Mesendoderm (in vitro differentiated cells): ENCODE measurements around the gene RHOU.

Experiments
- DNase-seq: peaks from one replicate; pipeline ENCODE4 v3.0.0; 2013
- H2AK5ac ChIP-seq: 2 replicates; pipeline ENCODE4 v1.6.1; 2013; ENCODE audit warnings: low read length, inconsistent platforms
- H2BK120ac ChIP-seq: 2 replicates; pipeline ENCODE4 v1.6.1; 2013; ENCODE audit warnings: low read depth, mild to moderate bottlenecking, low read length, moderate library complexity, mixed read lengths
- H2BK15ac ChIP-seq: replicated peaks from 2 replicates; pipeline ENCODE4 v1.6.1; 2013; ENCODE audit warnings: low read depth, mild to moderate bottlenecking, moderate library complexity
- H2BK5ac ChIP-seq: 2 replicates; pipeline ENCODE4 v1.6.1; 2013; ENCODE audit warnings: low read length, inconsistent platforms
- H3K18ac ChIP-seq: 2 replicates; pipeline ENCODE4 v1.6.1; 2013; ENCODE audit warnings: mild to moderate bottlenecking, low read length, mixed read lengths
- H3K23ac ChIP-seq: one replicate; pipeline ENCODE4 v1.6.1; 2013; ENCODE audit warnings: low read length
- H3K27ac ChIP-seq: 2 replicates; pipeline ENCODE4 v1.5.1; 2013; ENCODE audit warnings: low read depth, mild to moderate bottlenecking, inconsistent platforms, low read length, moderate library complexity
- H3K27me3 ChIP-seq: 2 replicates; pipeline ENCODE4 v1.6.1; 2013; ENCODE audit warnings: low read length, control low read depth, mild to moderate bottlenecking, inconsistent platforms; ENCODE audit not compliant: insufficient read depth, poor library complexity
- H3K36me3 ChIP-seq: 2 replicates; pipeline ENCODE4 v1.6.1; 2013; ENCODE audit warnings: low read length, inconsistent platforms; ENCODE audit not compliant: control insufficient read depth, insufficient read depth
- H3K4ac ChIP-seq: one replicate; pipeline ENCODE4 v1.6.1; 2013; ENCODE audit warnings: low read depth, mild to moderate bottlenecking, low read length, moderate library complexity
- H3K4me1 ChIP-seq: 2 replicates; pipeline ENCODE4 v1.6.1; 2013; ENCODE audit warnings: low read depth, low read length, inconsistent platforms; ENCODE audit not compliant: control insufficient read depth
- H3K4me2 ChIP-seq: 2 replicates; pipeline ENCODE4 v1.6.1; 2013; ENCODE audit warnings: low read length
- H3K4me3 ChIP-seq: 2 replicates; pipeline ENCODE4 v1.5.1; 2013; ENCODE audit warnings: mild to moderate bottlenecking, low read length
- H3K56ac ChIP-seq: one replicate; pipeline ENCODE4 v1.6.1; 2013; ENCODE audit warnings: low read length
- H3K79me1 ChIP-seq: 2 replicates; pipeline ENCODE4 v1.6.1; 2013; ENCODE audit warnings: low read length, inconsistent platforms
- H3K79me2 ChIP-seq: 2 replicates; pipeline ENCODE4 v1.6.1; 2013; ENCODE audit warnings: mild to moderate bottlenecking, low read length; ENCODE audit not compliant: control insufficient read depth, insufficient read depth
- H3K9ac ChIP-seq: 2 replicates; pipeline ENCODE4 v1.6.1; 2013; ENCODE audit warnings: low read length, inconsistent platforms
- H4K5ac ChIP-seq: one replicate; pipeline ENCODE4 v1.6.1; 2013; ENCODE audit warnings: low read length
- H4K8ac ChIP-seq: one replicate; pipeline ENCODE4 v1.6.1; 2013; ENCODE audit warnings: low read depth, mild to moderate bottlenecking, control low read depth, low read length, moderate library complexity
- WGBS: extraction: QIAGEN DNeasy Blood & Tissue Kit; methylation state at CpG from one replicate; pipeline ENCODE4 v1.1.7; 2013; ENCODE audit warnings: low lambda C conversion rate, missing lambda C conversion rate; ENCODE audit not compliant: insufficient coverage; ENCODE audit errors: extremely low coverage; 5-methylcytosine and 5-hydroxymethylcytosine counted together

Gene RHOU

GRCh38 chr1:228783418-228784040 lies 48.2 kb downstream of the RHOU start:
- Histone ChIP-seq H3K23ac (no peak overlapping the region), H3K4me3 (no peak overlapping the region), H3K36me3 (no peaks in the 10 kb centered on the region), H3K9ac (no peak overlapping the region), H3K27ac (no peak overlapping the region), H3K27me3 (no peaks in the 10 kb centered on the region), H2BK15ac (no peak overlapping the region), H3K4ac (no peak overlapping the region), H3K79me1 (no peaks in the 10 kb centered on the region), H3K4me1 (no peaks in the 10 kb centered on the region), H3K56ac (no peak overlapping the region), H2BK120ac (no peak overlapping the region), H4K5ac (no peak overlapping the region), H2BK5ac (no peak overlapping the region), H3K4me2 (no peak overlapping the region), H2AK5ac (no peak overlapping the region), H4K8ac (no peak overlapping the region), H3K79me2 (no peaks in the 10 kb centered on the region), H3K18ac (no peak overlapping the region)
- peak; percentile 60 for DNase-seq
- WGBS = no CpG with 5 or more reads among the region's 11 CpGs

GRCh38 chr1:228784181-228784580 lies 48.9 kb downstream of the RHOU start:
- no peaks in the 10 kb centered on the region for H3K27me3 ChIP-seq
- no peak overlapping the region for H3K18ac ChIP-seq
- no peak overlapping the region for H3K4me2 ChIP-seq
- no peaks in the 10 kb centered on the region for H3K79me1 ChIP-seq
- no peak overlapping the region for H2BK15ac ChIP-seq
- no peaks in the 10 kb centered on the region for H3K4me1 ChIP-seq
- H3K4me3 ChIP-seq = no peak overlapping the region
- H3K4ac ChIP-seq = no peak overlapping the region
- no peak overlapping the region for H4K8ac ChIP-seq
- H3K79me2 ChIP-seq = no peaks in the 10 kb centered on the region
- DNase-seq = no peak
- no peak overlapping the region for H3K23ac ChIP-seq
- WGBS = no CpG with 5 or more reads among the region's 3 CpGs
- no peak overlapping the region for H3K9ac ChIP-seq
- no peaks in the 10 kb centered on the region for H3K36me3 ChIP-seq
- H4K5ac ChIP-seq = no peak overlapping the region
- H3K56ac ChIP-seq = no peak overlapping the region
- no peak overlapping the region for H2AK5ac ChIP-seq
- H3K27ac ChIP-seq = no peak overlapping the region
- no peak overlapping the region for H2BK5ac ChIP-seq
- H2BK120ac ChIP-seq = no peak overlapping the region

GRCh38 chr1:228785366-228786330 lies 50.4 kb downstream of the RHOU start:
- no peak overlapping the region for H2BK15ac ChIP-seq

GRCh38 chr1:228786361-228787129 lies 51.3 kb downstream of the RHOU start:
- WGBS = no CpG with 5 or more reads among the region's 4 CpGs
- no peak overlapping the region for H3K4me3 ChIP-seq

More at GRCh38 chr1:228785366-228786330, 50.4 kb downstream of the RHOU start:
- no peak overlapping the region for H3K27ac ChIP-seq
- no peak overlapping the region for H2AK5ac ChIP-seq
- no peak overlapping the region for H4K8ac ChIP-seq
- no peak overlapping the region for H3K18ac ChIP-seq
- H3K4me3 ChIP-seq = no peak overlapping the region
- H3K56ac ChIP-seq = no peak overlapping the region
- H3K27me3 ChIP-seq = no peaks in the 10 kb centered on the region
- H2BK120ac ChIP-seq = no peak overlapping the region
- H3K23ac ChIP-seq = no peak overlapping the region
- no peak overlapping the region for H3K9ac ChIP-seq
- no peak overlapping the region for H4K5ac ChIP-seq
- no CpG with 5 or more reads among the region's 15 CpGs for WGBS
- no peaks in the 10 kb centered on the region for H3K79me2 ChIP-seq
- H3K4me1 ChIP-seq = no peaks in the 10 kb centered on the region
- H3K4ac ChIP-seq = no peak overlapping the region
- H2BK5ac ChIP-seq = no peak overlapping the region
- no peaks in the 10 kb centered on the region for H3K79me1 ChIP-seq
- no peaks in the 10 kb centered on the region for H3K36me3 ChIP-seq
- no peak for DNase-seq
- no peak overlapping the region for H3K4me2 ChIP-seq

GRCh38 chr1:228791791-228792190 lies 56.5 kb downstream of the RHOU start:
- Histone ChIP-seq H3K79me1 (no peaks in the 10 kb centered on the region), H4K5ac (no peak overlapping the region), H3K27me3 (no peaks in the 10 kb centered on the region), H2AK5ac (no peak overlapping the region), H3K23ac (no peak overlapping the region), H3K4me3 (no peak overlapping the region), H3K18ac (no peak overlapping the region), H3K4me1 (peaks cover 6% of the 10 kb centered on the region), H3K79me2 (no peaks in the 10 kb centered on the region), H2BK120ac (no peak overlapping the region), H4K8ac (no peak overlapping the region), H3K27ac (no peak overlapping the region), H3K56ac (no peak overlapping the region), H3K36me3 (no peaks in the 10 kb centered on the region), H3K4ac (no peak overlapping the region), H3K9ac (no peak overlapping the region), H3K4me2 (no peak overlapping the region), H2BK15ac (no peak overlapping the region), H2BK5ac (no peak overlapping the region)
- no peak for DNase-seq
- WGBS = no CpG with 5 or more reads among the region's 3 CpGs

More at GRCh38 chr1:228786361-228787129, 51.3 kb downstream of the RHOU start:
- H3K79me1 ChIP-seq = no peaks in the 10 kb centered on the region
- no peak for DNase-seq
- no peak overlapping the region for H4K8ac ChIP-seq
- H3K18ac ChIP-seq = no peak overlapping the region
- no peak overlapping the region for H3K23ac ChIP-seq
- no peak overlapping the region for H3K4ac ChIP-seq
- H2BK120ac ChIP-seq = no peak overlapping the region
- H3K36me3 ChIP-seq = no peaks in the 10 kb centered on the region
- no peak overlapping the region for H4K5ac ChIP-seq
- no peaks in the 10 kb centered on the region for H3K4me1 ChIP-seq
- H3K79me2 ChIP-seq = no peaks in the 10 kb centered on the region
- no peak overlapping the region for H2AK5ac ChIP-seq
- H2BK5ac ChIP-seq = no peak overlapping the region
- no peak overlapping the region for H3K27ac ChIP-seq
- H2BK15ac ChIP-seq = no peak overlapping the region
- no peaks in the 10 kb centered on the region for H3K27me3 ChIP-seq
- no peak overlapping the region for H3K9ac ChIP-seq
- H3K56ac ChIP-seq = no peak overlapping the region
- H3K4me2 ChIP-seq = no peak overlapping the region
